Jurkat, Clone E6-1 (cell line): ENCODE data around the gene CUL1.

Source experiments
- DNase-seq: peaks from one replicate; pipeline ENCODE4 v3.0.0-alpha.2; 2011; ENCODE audit warnings: low read depth, low spot score
- H3K4me3 ChIP-seq: 2 replicates; pipeline ENCODE4 v1.5.1; 2011; ENCODE audit warnings: mild to moderate bottlenecking, low read length, control low read depth, moderate library complexity

The CUL1 gene

DNA sequence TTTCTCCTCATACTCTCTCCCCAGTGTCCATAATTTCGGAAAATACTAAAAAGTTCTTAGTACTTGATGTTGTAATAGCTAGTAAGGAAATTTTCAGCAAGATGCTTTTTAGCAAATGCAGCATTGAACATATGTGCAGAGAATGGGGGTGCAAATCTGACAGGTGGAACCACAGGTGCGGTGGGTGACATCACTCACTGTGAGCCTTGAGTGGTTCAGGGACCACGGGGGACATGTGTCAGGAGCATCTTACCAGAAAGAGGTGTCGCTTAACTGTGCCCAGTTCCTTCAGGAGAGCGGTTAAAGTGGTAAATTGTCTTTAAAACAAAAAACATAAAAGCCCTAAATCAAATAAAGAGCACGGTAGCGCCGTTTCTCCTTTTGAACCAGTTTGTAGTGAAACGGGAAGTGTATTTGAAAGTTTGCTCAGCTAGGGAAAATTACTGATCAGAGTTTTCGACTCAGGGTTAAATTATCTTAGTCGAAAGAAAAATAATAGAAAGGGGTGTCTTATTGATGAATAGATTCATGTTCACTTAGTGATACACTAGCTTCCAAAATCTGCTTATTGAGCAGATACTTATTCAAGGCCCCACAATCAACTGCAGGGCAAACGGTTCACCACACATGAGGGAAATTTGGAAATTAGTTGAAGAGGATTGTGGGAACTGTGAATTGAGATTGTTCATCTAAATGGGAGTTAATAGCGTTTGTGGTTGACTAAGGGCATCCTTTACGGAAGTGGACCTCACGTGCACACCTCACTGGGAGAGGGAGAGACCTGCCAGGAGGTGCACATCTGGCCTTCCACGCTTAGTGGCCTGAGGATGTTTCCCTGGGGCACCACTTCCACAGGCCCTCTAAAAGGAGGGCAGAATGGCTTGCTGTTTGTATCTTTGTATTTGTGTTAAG lies 12.7 kb downstream of the CUL1 start:
- DNase-seq, result no peak
- H3K4me3 ChIP-seq, result no peak overlapping the region

DNA sequence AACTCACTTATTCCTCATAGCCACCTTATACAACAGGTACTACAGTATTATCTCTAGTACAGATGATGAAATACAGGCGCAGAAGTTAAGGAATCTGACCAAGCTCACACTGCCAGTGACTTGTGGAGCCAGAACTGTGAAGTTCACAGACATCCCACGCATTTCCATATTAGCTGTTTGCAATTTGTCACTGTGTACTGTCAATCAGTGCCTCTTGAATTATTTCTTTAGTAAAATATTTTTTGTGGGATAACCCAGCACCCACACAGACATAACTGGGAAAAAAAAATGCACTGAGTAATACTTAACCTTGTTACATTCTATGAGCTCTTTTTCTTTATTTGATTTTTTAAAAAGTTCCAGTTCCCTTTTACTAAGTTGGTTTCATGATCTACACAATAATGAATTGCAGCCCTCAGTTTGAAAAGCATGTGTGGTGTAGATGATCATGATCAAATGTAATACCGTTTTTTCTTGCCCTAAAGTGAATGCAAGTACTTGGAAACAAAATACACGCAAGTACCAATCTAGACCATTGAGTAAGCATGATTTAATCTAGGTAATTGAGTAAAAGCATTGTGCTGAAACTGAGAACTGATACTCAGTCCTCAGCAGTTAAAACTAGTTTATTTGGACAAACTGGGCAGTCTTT lies 14.1 kb downstream of the CUL1 start:
- no peak for DNase-seq
- H3K4me3 ChIP-seq, result no peak overlapping the region

DNA sequence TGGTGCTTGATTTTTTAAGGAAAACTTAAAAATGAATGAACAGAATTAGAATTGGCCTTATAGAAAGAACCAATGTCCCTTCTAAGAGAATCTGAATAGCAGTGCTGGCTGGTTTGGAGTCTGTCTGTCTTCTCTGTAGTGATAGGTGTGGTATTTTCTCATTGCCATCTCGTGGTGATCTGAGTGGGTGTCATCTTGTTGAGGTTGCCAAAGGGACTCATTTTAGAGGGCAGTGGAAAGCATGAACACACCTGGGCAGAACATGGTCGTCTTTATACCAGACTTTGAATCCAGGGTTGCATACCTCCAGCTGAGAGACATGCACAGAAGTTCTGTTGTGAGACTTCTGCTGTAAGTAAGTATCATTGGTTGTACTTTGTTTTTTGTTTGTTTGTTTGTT lies 15.8 kb downstream of the CUL1 start:
- no peak overlapping the region for H3K4me3 ChIP-seq
- no peak for DNase-seq

DNA sequence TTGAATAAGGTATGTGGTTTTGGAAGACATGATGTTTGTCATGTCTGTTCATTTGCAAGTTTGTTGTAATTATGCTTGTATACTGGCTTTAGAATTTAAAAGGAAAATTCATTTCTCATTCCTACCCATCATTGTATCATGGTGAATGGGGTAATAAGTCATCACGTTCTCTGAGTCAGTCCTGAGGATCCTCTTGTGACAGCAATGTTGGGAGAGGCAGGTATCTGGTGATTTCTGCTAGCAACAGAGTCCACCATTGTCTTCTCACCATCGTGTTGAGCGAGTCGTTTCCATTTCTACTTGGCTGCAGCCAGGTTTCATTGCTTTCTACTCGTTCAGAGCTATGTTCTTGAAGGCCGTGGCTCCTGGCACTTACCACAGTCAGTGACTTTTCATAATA lies 16.3 kb downstream of the CUL1 start:
- DNase-seq, result no peak
- no peak overlapping the region for H3K4me3 ChIP-seq

DNA sequence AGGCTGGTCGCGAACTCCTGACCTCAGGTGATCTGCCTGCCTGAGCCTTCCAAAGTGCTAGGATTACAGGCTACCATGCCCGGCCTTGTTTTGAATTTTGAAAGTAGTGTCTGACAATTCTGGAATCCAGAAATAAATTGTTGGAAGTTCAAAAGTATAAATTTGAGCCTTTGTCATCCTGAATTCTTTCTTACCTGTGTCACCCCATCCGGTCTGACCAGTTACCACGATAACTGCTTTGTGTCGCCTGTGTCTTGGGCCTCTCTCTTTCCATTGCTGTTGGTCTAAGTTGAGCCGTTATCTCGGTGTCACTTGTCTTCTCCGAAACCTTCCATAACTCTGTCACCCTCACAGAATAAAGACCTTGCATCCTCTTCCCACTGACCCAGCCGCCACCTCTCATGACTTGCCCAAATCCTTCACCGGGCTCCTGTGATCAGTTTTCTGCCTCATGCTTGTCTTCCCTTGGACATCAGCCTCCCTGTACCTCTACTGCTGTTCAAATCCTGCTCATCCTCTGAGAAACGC lies 18.6 kb downstream of the CUL1 start:
- DNase-seq, result no peak
- H3K4me3 ChIP-seq, result no peak overlapping the region

DNA sequence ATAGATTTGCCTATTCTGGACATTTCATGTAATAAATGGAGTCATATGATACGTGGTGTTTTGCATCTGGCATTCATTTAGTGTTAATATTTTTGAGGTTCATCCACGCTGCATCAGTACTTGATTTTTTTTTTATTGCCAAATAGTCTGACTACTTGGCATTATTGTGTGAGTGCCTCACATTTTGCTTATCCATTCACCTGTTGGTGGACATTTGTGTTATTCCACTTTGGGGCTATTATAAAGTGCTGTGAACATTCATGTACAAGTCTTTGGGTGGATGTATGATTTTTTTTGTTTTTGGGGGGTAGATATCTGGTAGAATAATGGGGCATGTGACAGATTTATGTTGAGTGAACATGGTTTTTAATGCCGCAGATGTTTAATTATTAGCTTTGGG lies 19.7 kb downstream of the CUL1 start:
- DNase-seq, result no peak
- H3K4me3 ChIP-seq, result no peak overlapping the region

DNA sequence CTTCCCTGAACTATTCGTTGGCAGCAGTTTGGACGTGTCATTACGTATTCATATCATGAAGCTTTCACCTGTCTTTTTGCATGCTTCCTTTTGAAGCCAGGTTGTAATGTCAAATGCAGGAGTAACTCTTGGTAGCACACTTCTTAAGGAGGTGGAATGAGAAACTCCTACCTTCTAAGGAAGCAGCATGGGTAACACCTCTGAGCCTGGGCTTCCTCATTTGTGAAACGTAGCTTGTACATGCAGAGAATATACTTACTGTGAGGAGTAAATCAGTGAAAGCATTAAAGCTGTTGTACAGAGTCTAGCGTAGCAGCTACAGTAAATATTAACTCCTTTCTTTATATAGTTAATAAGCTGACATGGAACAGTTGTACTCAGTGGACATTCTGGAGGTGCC lies 21.1 kb downstream of the CUL1 start:
- DNase-seq, result no peak
- no peak overlapping the region for H3K4me3 ChIP-seq

DNA sequence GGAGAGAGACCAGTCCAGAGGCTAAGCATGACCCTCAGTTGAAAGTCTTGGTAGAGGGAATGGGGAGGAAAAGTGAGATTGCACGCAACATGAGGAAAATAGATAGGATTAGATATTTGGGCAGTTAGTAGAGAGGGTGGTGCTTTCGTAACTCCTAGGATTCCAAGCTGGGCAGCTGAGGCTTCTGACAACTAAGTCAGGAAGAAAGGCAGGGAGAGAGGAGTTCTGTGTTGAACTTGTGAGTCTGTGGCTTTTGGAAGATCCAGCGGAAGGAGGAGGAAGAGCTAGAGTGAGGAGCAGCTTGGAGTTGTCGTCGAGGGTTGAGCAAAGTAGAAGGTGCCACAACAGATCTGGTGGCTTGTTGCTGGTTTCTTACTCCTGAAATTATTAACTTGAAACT lies 21.8 kb downstream of the CUL1 start:
- no peak for DNase-seq
- no peak overlapping the region for H3K4me3 ChIP-seq

DNA sequence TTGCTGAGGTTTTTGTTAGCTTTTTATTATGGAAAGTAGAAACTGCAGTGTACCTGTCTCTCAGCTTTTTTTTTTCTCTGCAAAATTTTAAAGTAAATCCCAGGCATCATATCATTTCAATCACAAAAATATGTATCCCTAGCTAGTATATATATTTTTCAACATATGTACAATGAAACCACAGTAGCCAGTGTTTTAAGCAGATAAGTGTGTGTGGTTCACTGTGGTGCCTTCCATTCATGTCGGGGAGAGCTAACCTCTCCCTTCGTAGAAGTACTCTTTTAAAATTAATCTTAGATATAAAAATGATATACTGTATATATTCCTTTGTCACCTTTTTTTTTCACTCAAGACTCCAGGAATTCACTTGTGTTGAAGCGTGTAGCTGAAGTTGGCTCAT lies 22.7 kb downstream of the CUL1 start:
- DNase-seq, result peak; percentile 64
- H3K4me3 ChIP-seq, result no peak overlapping the region

DNA sequence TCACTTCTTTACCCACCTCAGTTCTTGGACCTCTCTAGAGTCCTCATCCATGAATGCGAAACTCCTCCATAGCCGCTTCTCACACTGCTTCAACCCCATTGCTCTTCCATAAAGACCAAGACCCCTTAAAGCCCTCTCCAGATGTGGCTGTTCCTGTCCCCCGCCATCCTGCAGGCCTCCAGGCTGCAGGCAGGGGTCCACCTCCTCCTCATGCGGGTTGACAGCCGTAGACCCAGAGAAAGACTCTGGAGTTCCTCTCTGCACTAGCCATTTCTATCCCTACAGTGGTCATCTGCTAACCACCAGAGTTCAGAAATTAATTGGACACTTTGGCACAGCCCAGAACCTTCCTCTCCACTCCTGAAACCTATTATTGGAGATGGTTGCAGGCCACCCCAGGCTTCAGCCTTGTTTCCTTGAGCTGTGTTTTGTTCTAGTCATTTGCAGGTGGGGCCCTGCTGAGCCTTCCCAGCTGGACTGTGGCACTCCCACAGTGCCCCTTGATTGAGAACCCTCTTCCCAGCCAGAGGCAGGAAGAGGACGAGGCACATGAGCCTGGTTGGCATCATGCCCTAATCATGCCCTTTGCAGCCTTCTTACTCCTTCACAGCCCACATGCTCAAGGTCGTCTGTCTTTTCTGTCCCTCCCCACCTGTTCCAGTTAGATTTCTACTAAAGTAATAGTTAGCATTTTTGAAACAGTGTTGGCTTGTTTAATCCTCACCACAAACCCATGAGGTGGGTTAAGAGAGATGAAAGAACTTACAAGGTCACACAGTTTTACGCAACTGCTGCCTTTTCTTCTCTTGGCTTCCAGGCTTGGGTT lies 23.9 kb downstream of the CUL1 start:
- no peak overlapping the region; the same call in 1 of the 2 replicates for H3K4me3 ChIP-seq
- peak; percentile 93 for DNase-seq

DNA sequence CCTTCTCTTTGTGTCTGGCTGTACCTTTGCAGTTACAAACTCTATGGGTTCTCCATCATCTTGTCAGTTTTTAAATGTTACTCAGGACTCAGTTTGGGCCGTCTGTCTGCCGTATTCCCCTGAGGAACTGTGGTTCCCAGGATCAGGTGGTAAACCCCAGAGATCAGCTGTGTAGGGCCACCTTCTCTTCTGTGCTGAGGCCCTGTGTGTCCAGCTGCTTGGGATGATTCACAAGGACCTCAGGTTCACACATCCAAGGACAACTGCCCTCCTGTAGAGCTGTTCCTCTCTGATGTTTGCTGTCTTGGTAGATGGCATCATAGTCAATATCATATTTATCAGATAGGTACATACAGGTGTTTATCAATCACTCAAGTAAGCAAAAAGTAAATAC lies 24.5 kb downstream of the CUL1 start:
- no peak overlapping the region for H3K4me3 ChIP-seq
- DNase-seq, result no peak

DNA sequence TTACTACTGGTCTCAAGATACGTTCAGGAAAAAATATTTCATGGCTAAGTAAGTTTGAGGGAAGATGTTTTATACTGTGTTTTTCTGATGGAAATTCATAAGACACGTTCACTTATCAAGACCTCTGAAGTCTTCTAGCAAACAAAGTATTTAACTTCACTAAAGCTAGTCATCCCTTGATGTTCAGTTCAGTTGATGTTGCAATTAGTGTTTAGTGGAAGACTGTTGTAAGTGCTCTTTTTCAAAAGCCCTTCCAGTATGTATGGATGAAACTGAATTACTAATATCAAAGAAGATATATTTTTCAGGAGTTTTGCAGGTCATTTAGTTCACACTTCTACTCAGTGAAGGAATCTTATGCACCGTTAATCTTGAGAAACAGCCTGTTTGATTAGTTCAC lies 25.1 kb downstream of the CUL1 start:
- no peak for DNase-seq
- no peak overlapping the region for H3K4me3 ChIP-seq

DNA sequence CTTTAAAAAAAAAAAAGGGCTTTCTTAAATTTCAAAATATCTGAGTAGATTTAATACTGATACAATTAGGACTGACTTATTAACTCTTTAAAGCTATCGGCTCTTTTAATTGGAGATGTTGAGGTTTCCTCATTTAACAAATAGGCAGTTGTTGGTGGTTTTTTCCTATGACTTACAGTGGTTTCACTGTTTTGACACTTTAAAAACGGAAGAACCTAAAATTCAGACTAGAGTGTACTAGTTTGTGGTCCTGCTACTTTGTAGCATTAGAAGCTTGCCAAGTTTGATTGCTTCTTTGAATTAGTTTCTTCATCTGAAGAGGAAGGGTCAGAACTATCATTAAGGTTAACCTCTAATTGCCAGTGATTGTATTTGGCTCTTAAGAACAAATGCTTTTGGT lies 27.7 kb downstream of the CUL1 start:
- DNase-seq, result no peak
- no peak overlapping the region for H3K4me3 ChIP-seq

DNA sequence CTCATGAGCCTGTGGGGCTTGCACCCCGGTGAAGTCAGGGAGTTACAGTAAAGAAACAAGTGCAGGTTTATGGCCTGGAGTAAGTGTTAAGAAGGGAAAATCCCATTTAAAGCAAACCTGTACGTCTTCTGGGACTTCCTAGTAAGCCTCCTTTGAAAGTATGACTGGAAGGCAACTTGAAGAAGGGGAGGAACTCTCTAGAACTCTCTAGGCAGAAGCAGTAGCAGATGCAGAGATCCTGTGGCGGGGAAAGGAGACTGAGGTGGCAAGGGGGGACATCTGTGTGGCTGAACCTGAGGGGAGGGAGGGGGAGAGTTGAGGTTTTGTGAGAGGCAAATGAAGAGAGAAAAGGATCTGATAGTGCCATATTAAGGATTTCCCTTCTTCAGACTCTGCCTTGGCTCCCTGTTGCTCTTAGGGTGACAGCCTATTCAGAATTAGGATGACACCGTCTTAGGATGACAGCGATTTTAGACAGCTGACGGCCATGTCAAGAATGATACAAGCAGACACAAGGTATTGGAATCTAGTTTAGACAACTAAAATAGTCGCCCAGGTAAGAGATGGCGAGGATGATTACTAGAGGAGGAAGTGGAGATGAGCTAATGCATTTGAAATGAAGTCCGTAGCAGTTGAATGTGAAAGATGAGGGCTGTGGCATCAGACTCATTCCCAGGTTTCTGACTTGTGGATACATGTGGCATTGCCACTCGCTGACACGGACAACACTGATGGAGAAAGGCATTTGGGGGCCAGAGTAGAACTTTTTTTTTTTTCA lies 29.0 kb downstream of the CUL1 start:
- no peak overlapping the region for H3K4me3 ChIP-seq
- DNase-seq, result peak; percentile 55

DNA sequence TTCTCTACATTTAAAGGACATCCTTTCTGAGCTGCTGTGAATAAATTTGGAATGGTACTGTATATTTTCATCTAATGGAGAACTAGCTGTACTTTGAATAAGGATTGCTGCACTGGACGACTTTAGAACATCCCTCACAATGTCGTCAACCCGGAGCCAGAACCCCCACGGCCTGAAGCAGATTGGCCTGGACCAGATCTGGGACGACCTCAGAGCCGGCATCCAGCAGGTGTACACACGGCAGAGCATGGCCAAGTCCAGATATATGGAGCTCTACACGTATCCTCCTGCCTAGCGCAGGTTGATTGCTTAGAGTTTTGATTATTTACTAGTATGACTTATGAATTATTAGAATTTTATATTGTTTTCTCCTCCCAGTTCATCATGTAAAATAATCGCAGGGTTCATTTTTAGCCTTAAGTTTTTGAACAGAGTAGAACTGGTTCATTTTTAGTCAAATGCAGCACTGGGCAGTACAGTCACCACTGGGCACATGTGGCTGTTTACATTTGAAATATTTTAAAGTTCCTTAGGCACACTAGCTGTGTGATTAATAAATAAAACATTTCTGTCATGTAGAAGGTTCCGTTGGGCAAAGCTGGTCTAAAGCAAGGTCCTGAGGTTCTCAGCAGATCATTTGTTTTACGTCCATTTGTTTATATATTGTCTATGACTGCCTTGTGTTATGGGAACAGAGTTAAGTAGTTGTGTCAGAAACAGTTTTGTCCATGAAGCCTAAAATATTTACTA lies 31.5 kb downstream of the CUL1 start:
- no peak for DNase-seq
- no peak overlapping the region for H3K4me3 ChIP-seq

DNA sequence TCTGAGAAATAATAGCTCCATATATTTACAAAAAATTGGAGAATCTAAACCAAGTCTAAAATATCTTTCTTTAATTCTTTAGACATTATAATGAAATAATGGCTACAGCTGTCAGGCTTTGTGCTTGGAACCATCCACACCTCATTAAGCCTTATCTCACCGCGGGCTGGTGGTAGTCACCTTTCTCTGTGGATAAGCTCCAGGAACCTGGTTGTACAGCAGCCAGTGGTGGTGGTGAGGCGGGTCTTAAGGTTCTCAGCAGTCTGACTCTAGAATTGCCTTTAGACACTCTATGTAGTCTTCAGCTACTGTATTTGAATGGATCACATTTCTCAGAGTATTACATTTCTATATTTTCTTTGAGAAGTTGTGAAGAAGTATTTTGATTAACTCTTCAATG lies 34.2 kb downstream of the CUL1 start:
- no peak for DNase-seq
- no peak overlapping the region for H3K4me3 ChIP-seq

DNA sequence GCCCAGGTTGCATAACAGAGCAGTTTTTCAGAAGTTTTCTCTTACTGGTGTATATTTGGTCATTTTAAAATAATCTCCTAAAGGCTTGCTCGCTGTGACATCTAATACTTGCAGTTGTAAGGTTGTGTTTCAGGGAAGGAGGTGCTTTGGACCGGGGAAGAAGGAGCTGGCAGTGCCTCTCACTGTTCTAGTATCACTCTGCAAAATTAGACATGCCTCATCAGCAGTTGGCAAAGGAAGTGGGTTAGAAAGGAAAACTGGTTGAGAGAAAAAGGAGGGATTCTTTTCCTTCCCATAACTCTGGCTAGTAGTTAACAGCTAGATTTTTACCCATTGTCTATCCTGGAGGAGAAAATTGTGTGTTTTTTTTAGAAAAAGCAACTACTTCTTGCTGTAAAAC lies 34.8 kb downstream of the CUL1 start:
- no peak overlapping the region for H3K4me3 ChIP-seq
- DNase-seq, result no peak

DNA sequence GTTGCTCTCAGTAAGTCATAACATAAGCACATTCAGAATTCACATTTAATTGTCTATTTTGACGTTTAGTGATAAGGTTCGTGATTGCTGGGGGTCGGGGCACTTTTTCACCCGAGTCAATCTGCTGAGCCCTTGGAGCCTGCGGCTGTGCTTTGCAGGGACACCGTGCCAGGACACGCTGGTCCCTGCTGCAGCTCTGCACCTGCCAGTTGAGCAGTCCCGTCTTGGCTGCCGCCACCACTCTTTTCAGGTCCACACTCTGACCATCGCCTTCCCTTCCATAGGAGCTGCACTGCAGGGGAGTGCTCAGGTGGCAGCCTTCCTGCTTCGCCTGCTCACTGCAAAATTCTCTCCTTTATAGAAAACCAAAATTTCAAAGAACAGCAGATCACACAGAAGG lies 36.4 kb downstream of the CUL1 start:
- no peak for DNase-seq
- H3K4me3 ChIP-seq, result no peak overlapping the region
